ENCODE data around the gene KIF1B. TPM values are rescaled to one million over a fixed set of nuclear protein-coding genes. Genes with fewer than 3 reads are reported as not detected.

KIF1B gene
- polyA plus RNA-seq, 1 experiment, result 26.9 TPM

GRCh38 chr1:10186331-10187025, 23.9 kb upstream of the KIF1B start:
- no peak overlapping the region for H3K27ac ChIP-seq (ENCODE audit: low read depth, low read length)
- no peaks in the 10 kb centered on the region; the same call in 1 of the 2 replicates for H3K9me3 ChIP-seq (ENCODE audit: control insufficient read depth, insufficient read depth, low read length)
- ChIA-PET POLR2A (no interaction called here), CTCF (no interaction called here)
- no peaks in the 10 kb centered on the region for H3K27me3 ChIP-seq (ENCODE audit: control insufficient read depth, insufficient read depth, low read length)
- TF ChIP-seq CTCF (IDR thresholded peaks at IDR 0.05; ENCODE audit: low read depth, low read length), result no peak
- DNase-seq (ENCODE audit: low read depth, low spot score), result no peak
- no peak overlapping the region for H3K4me3 ChIP-seq (ENCODE audit: low read depth, low read length)

- DNase-seq (ENCODE audit: low read depth, low spot score), result no peak
- H3K9me3 ChIP-seq (ENCODE audit: control insufficient read depth, insufficient read depth, low read length), result no peaks in the 10 kb centered on the region; the same call in 1 of the 2 replicates
- no peak for TF ChIP-seq CTCF (IDR thresholded peaks at IDR 0.05; ENCODE audit: low read depth, low read length)
- POLR2A ChIA-PET, result no interaction called here
- H3K27ac ChIP-seq (ENCODE audit: low read depth, low read length), result no peak overlapping the region
- no peaks in the 10 kb centered on the region for H3K27me3 ChIP-seq (ENCODE audit: control insufficient read depth, insufficient read depth, low read length)
- H3K4me3 ChIP-seq (ENCODE audit: low read depth, low read length), result no peak overlapping the region
- CTCF ChIA-PET, result no interaction called here
Measured at GRCh38 chr1:10187026-10187334, 23.4 kb upstream of the KIF1B start.

DNA sequence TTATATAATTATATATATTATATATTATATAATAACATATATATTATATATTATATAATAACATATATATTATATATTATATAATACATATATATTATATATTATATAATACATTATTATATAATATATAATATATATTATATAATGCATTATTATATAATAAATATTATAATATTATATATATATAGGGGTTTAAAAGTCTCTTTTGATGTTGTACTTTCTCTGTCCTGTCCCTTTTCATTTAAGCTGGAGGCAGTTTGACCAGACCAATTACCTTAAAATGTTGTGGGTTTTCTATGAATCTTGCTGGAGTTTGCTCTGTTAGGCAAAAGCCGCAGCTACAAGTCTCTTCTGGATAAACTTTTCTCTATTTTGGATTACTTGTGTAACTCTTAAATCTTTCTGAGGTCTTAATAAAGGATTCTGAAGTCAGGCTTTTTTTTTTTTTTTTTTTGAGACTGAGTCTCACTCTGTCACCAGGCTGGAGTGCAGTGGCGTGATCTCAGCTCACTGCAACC, 22.2 kb upstream of the KIF1B start:
- ChIA-PET POLR2A (no interaction called here), CTCF (interaction anchor here (1.7 kb wide), 1 partner anchor 22 kb away, joined by 6 read pairs; the partner anchor contains the start of gene KIF1B)
- Histone ChIP-seq H3K9me3 (ENCODE audit: control insufficient read depth, insufficient read depth, low read length) (no peaks in the 10 kb centered on the region; the same call in 1 of the 2 replicates), H3K27ac (ENCODE audit: low read depth, low read length) (no peak overlapping the region), H3K4me3 (ENCODE audit: low read depth, low read length) (no peak overlapping the region), H3K27me3 (ENCODE audit: control insufficient read depth, insufficient read depth, low read length) (no peaks in the 10 kb centered on the region)
- no peak for TF ChIP-seq CTCF (IDR thresholded peaks at IDR 0.05; ENCODE audit: low read depth, low read length)
- DNase-seq (ENCODE audit: low read depth, low spot score), result no peak

DNA sequence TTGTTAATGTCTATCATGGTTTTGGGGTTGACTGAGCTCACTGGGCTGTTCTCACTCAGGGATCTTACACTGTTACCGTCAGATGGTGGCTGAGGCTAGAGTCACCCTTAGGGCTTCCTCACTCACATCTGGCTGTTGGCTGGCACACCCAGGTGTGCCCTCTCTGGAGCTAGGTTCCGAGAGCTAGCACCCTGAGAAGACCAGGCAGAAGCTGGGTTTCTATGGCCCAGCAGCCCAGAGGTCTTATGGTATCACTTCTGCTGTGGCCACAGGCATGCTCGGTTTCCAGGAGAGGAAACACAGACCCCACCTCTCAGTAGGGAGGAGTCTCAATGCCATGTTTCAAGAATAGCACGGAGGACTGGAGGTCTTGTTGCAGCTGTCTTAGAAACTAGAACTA, 20.7 kb upstream of the KIF1B start:
- no peak for DNase-seq (ENCODE audit: low read depth, low spot score)
- H3K27ac ChIP-seq (ENCODE audit: low read depth, low read length), result peak overlapping the region; percentile 11
- ChIA-PET CTCF (interaction anchor here (1.7 kb wide), 1 partner anchor 21 kb away, joined by 6 read pairs; the partner anchor contains the start of gene KIF1B), POLR2A (interaction anchor here (0.7 kb wide), 1 partner anchor 573 kb away, joined by 3 read pairs; no protein-coding TSS in a partner anchor)
- no peaks in the 10 kb centered on the region; the same call in 1 of the 2 replicates for H3K9me3 ChIP-seq (ENCODE audit: control insufficient read depth, insufficient read depth, low read length)
- no peak overlapping the region for H3K4me3 ChIP-seq (ENCODE audit: low read depth, low read length)
- TF ChIP-seq CTCF (IDR thresholded peaks at IDR 0.05; ENCODE audit: low read depth, low read length), result no peak
- no peaks in the 10 kb centered on the region for H3K27me3 ChIP-seq (ENCODE audit: control insufficient read depth, insufficient read depth, low read length)

GRCh38 chr1:10192263-10192662, 18.1 kb upstream of the KIF1B start:
- POLR2A ChIA-PET, result no interaction called here
- TF ChIP-seq CTCF (IDR thresholded peaks at IDR 0.05; ENCODE audit: low read depth, low read length), result no peak
- CTCF ChIA-PET, result no interaction called here
- no peaks in the 10 kb centered on the region; the same call in 1 of the 2 replicates for H3K9me3 ChIP-seq (ENCODE audit: control insufficient read depth, insufficient read depth, low read length)
- H3K4me3 ChIP-seq (ENCODE audit: low read depth, low read length), result no peak overlapping the region
- H3K27me3 ChIP-seq (ENCODE audit: control insufficient read depth, insufficient read depth, low read length), result no peaks in the 10 kb centered on the region
- DNase-seq (ENCODE audit: low read depth, low spot score), result no peak
- H3K27ac ChIP-seq (ENCODE audit: low read depth, low read length), result no peak overlapping the region

Measured in AG04450 (cell line).